ENCODE measurements around the gene EAPP.
"Not testable (repeated sequence)": the region's sequence is repeated elsewhere in the genome, so short reads cannot be mapped to it uniquely, and the experiment has no call there.

Gene EAPP

DNA sequence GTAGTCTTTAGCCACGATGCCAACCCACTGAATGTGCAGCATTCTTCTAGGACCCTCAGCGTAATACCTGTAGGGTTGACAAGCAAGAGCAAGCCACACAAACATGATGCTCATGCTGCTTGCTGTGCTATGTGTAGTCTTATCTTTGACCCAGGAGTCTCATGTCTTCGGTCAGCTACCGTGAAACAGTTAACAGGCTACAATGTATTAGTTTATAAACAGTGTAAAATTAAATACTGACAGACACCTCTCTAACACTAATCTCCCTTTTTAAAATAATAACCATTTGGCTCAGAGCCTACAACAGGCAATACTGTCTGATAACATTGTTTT is 1.9 kb downstream of the EAPP start:
- DNase-seq = no peak

GRCh38 chr14:34536951-34537676 is 2.4 kb downstream of the EAPP start:
- peak; percentile 75 for DNase-seq

DNA sequence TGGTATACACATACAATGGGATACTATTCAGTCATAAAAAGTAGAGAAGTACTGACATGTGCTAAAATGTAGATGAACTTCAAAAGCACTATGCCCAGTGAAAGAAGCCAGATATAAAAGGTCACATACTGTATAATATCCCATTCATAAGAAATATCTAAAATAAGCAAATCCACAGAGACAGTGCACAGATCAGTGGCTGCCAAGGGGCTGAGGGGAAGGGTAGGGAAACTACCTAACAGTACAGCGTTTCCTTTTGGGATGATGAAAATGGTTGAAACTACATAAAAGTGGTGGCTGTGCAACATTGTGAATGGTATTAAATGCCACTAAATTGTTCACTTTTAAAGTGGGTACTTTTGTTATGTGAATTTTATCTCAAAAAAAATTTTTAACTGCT is 11.9 kb downstream of the EAPP start:
- DNase-seq = no peak

- not testable (repeated sequence) for DNase-seq
Observed at GRCh38 chr14:34524216-34524615, 15.3 kb downstream of the EAPP start.

DNA sequence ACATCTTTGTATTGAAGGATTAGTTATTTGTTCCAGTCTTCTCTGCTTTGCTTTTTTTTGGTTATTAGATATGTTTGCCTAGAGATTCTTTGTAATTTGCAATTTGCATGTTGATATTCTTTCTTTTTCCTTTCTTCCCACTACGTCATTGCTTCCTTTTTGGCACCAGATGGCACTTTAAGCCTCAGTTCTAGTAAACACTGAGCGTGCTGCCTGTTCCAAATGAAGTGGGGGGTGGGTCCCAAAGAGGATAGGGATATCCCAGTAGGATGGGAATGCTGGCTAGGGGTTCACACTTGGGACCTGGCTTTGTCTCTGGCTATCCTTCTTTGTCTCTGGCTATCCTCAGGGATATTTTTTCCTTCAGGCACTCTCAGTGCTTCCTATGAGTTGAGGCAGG is 17.0 kb downstream of the EAPP start:
- no peak for DNase-seq

DNA sequence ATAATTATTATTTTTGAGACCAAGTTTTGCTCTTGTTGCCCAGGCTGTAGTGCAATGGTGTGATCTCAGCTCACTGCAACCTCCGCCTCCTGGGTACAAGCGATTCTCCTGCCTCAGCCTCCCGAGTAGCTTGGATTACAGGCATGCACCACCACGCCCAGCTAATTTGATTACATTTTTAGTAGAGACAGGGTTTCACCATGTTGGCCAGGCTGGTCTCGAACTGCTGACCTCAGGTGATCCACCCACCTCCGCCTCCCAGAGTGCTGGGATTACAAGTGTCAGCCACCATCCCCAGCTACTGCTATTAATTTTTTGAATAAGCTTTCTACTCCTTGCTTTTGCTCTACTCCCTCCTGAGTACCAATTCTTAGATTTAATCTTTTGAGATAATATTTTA is 18.4 kb downstream of the EAPP start:
- not testable (repeated sequence) for DNase-seq

DNA sequence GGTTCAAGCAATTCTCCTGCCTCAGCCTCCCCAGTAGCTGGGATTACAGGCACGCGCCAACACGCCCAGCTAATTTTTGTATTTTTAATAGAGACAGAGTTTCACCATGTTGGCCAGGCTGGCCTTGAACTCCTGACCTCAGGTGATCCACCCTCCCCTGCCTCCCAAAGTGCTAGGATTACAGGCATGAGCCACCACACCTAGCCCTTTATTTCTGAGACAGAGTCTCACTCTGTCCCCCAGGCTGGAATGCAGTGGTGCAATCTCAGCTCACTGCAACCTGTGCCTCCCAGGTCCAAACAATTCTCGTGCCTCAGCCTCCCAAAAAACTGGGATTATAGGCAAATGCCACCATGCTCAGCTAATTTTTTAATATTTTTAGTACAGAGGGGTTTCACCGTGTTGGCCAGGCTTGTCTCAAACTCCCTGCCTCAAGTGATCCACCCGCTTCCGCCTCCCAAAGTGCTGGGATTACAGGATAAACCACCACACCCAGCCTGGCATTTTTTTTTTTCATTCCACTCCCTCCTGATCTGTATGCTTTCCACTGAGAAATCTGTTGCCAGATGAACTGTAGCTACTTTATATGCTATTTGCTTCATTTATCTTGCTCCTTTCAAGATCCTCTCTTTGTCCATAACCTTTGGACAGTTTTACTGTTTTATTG is 19.1 kb downstream of the EAPP start:
- DNase-seq = not testable (repeated sequence)

DNA sequence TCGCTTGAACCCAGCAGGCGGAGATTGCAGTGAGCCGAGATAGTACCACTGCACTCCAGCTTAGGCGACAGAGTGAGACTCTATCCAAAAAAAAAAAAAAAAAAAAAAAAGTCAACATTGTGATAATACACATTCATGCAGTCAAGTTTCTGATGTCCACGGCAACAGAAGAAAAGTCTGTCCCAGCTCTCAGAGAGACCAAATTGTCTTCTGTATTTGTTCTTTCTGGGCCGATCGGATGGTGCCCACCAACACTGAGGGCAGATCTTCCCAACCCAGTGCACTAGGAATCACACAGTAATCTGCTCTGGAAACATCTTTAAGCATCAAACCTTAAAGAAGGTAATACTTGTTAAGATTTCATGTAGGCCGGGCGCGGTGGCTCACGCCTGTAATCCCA is 31.6 kb downstream of the EAPP start:
- no peak for DNase-seq

- no peak for DNase-seq
Observed at GRCh38 chr14:34507459-34507858, 32.0 kb downstream of the EAPP start.

DNA sequence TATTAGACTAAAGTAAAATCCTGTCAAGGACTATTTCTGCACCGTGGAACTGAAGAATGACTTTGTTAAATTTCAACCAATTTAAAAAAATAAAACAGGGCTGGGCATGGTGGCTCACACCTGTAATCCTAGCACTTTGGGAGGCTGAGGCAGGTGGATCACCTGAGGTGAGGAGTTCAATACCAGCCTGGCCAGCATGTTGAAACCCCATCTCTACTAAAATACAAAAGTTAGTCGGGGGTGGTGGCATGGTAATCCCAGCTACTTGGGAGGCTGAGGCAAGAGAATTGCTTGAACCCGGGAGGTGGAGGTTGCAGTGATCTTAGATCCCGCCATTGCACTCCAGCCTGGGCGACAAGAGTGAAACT is 34.4 kb downstream of the EAPP start:
- not testable (repeated sequence) for DNase-seq

- DNase-seq = not testable (repeated sequence)
Observed at GRCh38 chr14:34504027-34504426, 35.5 kb downstream of the EAPP start.

GRCh38 chr14:34502545-34503225 is 36.8 kb downstream of the EAPP start:
- DNase-seq = peak; percentile 45

DNA sequence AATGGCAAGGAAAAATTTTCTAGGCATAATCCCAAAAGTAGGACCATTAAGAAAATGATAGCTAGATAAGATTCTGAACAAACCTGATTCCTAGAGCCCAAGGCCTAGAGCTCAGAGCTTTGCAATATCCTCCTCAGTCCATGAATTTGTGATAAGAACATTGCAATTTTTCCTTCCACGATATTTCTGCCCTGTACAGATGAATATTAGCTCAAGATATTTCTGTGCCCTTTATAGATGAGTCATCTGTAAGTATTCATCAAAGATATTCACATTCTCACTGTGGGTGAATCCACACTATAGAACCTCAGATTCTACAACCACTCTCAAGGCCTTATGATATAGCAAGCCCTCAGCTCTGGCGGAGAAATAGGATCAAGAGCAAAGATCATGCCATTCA is 37.5 kb downstream of the EAPP start:
- DNase-seq = peak; percentile 71

GRCh38 chr14:34501004-34501580 is 38.4 kb downstream of the EAPP start:
- DNase-seq = no peak

- peak; percentile 11 for DNase-seq
Observed at GRCh38 chr14:34498684-34499412, 40.7 kb downstream of the EAPP start.

- DNase-seq = peak; percentile 96
Observed at GRCh38 chr14:34496679-34497513, 42.6 kb downstream of the EAPP start.

- DNase-seq = no peak
Observed at GRCh38 chr14:34496007-34496678, 43.4 kb downstream of the EAPP start.

- DNase-seq = no peak
Observed at GRCh38 chr14:34489324-34489723, 50.2 kb downstream of the EAPP start.

GRCh38 chr14:34488528-34488927 is 51.0 kb downstream of the EAPP start:
- no peak for DNase-seq

DNA sequence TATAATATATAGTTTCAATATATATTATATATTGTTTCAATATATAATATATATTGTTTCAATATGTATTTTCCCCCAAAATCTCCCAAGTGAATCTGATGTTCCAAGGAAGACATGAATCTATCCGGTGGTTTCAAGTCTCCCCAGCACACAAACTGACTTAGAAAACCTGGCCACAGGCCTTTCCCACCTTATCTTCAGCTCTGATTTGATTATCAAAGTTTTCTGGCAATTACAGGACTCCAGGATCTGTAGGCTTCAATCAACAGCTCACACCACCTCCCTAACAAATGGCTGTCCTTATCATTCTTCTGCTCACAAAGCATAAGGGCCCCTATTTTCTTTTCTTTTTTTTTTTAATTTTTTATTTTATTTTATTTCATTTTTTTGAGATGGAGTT is 54.8 kb downstream of the EAPP start:
- DNase-seq = no peak

GRCh38 chr14:34482463-34482862 is 57.0 kb downstream of the EAPP start:
- DNase-seq = no peak

- no peak for DNase-seq
Observed at GRCh38 chr14:34479694-34480093, 59.8 kb downstream of the EAPP start.

All from NCI-H226 (cell line).